ENCODE measurements around the gene AHRR.
"Not testable (repeated sequence)": the region's sequence is repeated elsewhere in the genome, so short reads cannot be mapped to it uniquely, and the experiment has no call there.

AHRR gene

DNA sequence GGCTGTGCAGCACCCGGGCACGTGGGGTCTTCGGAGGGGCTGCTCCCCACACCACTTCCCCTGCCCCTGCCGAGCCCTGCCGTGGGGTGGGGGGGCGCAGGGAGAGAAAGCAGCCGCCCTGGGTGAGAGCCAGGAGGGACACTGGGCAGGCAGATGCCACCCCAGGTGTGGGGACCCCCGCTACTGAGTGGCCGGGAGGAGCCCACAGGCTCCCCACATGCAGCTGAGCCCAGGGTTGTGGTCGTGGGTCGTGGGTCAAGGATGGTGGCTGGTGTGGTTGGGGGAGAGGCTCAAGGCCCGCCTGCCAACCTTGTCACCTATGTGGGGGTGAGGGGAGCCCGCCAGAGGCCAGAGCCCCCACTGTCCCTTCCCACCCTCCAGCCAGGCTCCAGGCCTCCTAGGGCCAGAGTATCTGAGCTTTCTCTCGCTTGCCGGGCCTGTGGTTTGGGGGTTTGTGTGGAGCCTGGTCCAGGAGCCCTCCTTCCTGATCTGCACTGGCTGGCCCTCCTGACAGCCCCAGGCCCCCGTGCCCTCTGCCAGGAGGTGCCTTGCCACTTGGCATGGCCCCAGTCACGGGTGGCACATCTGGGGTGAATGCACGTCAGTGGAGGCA, 157.0 kb downstream of the AHRR start:
- no peak for DNase-seq

DNA sequence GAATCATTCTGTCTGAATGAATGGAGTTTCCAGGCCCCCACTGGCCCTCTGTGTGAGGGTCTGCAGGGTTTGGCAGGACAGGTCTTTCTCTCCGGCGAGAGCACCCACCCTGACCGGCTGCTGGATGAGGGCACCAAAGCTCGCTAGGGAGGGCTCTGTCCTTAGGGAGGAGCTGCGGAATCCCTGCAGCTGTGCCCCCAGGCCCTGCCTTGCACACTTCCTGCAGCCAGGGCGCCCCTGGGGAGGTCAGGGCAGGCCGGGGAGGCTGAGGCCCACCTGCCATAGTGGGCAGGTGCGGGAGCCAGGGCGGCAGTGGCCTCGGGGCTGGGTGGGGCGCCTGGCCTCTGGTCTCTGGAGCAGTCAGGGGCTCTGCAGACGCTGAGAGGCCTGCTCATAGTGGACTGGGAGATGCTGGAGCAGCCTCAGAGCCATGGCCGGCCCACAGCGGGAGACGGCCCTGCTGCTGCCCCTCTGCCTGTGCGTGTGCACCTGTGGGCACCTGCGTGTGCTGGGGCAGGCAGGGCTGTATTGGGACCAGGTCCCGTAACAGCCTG, 157.5 kb downstream of the AHRR start:
- DNase-seq: no peak

DNA sequence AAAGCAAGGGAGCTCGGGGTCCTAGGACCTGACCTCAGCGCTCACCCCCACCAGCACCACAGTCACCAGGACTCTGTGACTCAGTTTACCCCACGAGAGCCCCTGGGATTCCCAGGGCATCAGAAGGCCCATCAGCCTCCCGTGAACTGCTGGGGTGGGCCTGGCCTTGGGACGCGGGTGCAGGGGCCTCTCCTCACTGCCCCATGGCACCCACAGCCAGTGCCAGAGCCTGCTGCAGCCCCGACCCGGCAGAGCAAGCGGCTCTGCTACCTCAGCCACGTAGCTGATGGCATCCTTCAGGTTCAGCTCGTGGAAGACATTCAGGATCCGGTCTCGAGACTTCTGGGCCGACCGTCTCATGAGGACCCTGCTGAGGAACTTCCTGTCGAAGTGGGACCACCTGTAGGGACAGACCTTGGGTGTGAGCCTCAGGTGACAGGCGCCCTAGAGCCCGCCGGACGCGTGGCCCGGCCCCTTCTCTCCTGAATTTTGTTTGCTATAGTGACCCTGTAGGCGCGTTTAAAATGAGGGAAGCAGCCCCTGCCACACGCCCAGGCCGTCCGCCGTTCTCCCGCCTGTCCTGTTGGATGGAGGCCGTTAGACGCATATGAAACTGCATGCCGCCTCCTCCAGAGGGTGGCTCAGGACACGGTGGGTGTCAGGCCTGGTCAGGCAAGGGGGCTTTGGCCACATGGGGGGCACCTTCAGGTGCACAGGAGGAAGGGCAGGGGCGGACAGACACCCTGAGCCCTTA, 158.2 kb downstream of the AHRR start:
- DNase-seq: no peak

- no peak for DNase-seq
These were observed 159.8 kb downstream of the AHRR start for GRCh38 chr5:481347-481746.

- DNase-seq: no peak
These were observed 160.5 kb downstream of the AHRR start for GRCh38 chr5:482021-482420.

- no peak for DNase-seq
These were observed 161.0 kb downstream of the AHRR start for GRCh38 chr5:482506-482905.

DNA sequence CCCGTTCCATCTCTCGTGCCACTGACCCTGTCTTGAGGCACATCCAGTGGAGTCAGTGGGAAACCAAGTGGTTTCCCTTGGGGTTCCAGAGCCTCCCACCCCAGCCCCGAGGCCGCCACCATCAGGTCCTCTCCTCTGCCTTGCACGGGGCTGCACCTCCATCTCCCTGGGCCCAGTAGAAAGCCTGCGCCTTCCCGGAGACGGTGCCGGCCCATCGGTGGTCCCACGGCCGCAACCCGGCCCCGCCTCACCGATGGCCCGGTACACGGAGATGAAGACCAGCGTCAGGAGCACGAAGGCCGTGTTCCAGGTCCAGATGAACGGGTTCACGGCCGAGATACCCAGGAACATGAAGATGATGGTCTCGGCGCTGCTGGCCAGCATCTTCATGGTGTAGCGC, 161.5 kb downstream of the AHRR start:
- no peak for DNase-seq

DNA sequence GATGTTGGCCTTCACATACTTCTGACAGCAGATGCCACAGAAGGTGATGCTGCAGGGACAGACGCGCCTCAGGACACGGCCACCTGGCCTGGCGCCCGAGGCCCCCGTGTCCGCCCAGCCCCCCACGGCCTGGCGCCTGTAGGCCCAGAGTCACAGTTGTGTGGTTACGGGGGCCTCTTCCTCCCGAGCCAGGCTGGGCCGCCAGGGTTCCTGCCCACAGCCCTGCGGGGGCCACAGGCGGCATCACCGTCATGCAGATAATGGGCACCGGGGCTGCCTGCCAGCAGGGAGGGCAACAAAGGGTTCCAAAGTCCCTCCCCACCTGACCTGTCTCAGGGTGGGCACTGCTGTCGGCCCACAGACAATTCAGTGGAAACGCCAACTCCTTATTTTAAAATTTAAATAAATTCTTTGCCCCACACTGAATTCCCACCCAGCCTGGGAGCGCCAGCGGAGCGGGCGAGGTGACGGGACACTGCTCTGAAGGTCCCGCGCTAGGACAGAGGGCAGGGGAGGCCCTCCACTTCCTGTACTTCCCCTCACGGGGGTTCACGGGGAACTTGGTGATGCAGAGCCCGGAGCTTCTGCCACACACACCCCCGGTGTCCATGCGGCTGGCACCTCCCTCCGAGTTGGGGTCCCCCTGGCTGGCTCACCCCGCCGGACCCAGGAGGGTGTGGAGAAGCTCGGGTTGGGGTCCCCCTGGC, 162.1 kb downstream of the AHRR start:
- DNase-seq: no peak

- no peak for DNase-seq
These were observed 163.0 kb downstream of the AHRR start for GRCh38 chr5:484556-484955.

DNA sequence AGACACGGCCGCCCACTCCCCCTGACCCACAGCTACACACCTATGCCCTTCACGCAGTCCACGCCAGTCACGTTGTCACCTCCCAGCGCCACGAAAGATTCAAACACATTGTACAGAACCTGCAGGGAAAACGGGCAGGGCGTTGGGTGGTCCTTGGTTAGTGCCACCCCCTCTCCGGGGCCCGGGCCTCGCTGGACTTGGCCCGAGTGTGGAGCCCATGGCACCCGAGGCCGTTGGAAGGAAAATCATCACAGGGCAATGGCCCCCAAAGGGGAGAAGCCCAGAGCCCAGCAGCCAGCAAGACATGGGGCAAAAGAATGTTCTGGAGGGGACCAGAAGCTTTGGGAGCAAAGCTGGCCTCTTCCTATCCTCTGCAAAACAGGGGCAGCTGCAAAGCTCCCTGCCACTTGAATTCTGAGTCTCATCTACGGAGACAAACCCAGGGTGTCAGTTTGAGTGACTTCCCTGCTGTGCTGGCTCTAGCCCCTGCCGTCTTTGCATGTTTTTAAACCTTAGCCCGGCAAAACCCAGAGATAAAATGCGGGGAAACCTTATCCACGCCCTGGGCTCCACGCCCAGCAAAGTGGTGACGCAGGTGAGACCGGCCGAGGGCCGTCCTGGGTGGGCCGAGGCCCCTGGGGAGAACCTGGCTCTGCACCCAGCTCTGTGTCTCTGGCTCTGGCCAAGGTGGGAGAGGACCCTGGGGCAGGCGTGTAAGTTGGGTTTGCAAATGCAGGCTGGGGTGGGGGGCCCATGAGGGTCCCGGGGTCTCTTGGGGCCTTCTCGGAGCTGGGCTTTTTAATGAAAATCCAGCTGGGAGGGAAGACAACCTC, 163.8 kb downstream of the AHRR start:
- DNase-seq: no peak

DNA sequence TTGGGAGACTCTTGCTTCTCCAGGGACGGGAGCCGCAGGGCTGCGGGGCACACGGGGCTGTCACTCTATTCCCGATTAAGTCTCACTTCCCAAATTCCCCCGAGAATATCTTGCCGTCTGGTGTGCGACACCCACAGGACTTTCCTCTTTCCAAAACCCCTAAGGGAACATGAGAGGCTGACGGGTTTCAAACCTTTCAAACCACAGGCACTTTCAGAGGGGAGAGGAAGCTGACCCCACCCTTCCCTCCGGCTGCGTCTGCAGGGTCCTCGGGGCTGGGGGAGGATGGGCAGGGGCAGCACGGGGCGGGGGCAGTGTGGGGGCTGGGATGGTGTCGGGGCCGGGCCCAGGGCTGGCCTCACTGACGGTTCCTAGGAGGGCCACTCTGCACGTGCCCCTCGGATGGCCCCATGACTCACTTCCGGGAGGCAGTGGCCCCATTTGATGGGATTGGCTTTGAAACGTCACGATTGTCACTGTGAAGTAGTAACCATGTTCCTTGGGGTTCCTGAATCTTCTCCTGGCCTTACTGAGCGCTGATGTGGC, 164.5 kb downstream of the AHRR start:
- DNase-seq: no peak

DNA sequence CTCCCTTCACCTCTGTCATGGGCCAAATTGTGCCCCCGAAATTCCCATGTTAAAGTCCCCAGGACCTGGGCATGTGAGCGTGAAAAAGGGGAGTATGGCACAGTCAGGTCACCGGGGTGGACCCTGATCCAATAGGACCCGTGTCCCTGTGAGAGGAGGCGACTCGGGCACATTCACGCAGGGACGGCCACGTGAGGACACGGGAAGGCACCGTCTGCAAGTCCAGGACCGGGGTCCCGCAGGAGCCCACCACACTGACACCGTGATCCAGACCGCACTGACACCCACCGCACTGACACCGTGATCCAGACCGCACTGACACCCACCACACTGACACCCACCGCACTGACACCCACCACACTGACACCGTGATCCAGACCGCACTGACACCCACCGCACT, 165.1 kb downstream of the AHRR start:
- not testable (repeated sequence) for DNase-seq

Data from DMS153 (cell line).